Lower lobe of right lung (tissue), 2 donors: ENCODE results near the gene PRPF4. TPM values are rescaled to one million over a fixed set of nuclear protein-coding genes. Genes with fewer than 3 reads are reported as not detected.
"Not testable (repeated sequence)": the region's sequence is repeated elsewhere in the genome, so short reads cannot be mapped to it uniquely, and the experiment has no call there.

ENCODE experiments used
- ATAC-seq, 2 donors: fragments of 200-7000 bp; cut with Tn5 transposase; one replicate each; pipeline ENCODE4 v1.9.1; 2020 to 2022; ENCODE audit warnings: mild to moderate bottlenecking in 2 of 2, moderate library complexity in 2 of 2
- DNase-seq: peaks from one replicate; pipeline ENCODE4 v3.0.0-alpha.2; 2020
- H3K27ac ChIP-seq: fragments of 200-600 bp; one replicate; pipeline ENCODE4 v1.8.0; 2022
- H3K27me3 ChIP-seq: fragments of 200-600 bp; one replicate; pipeline ENCODE4 v1.8.0; 2022; ENCODE audit warnings: low read depth
- H3K36me3 ChIP-seq: fragments of 200-600 bp; one replicate; pipeline ENCODE4 v1.8.0; 2022; ENCODE audit warnings: mild to moderate bottlenecking
- H3K4me1 ChIP-seq: fragments of 200-600 bp; one replicate; pipeline ENCODE4 v1.8.0; 2022
- H3K4me3 ChIP-seq: fragments of 200-600 bp; one replicate; pipeline ENCODE4 v1.8.0; 2022; ENCODE audit warnings: mild to moderate bottlenecking
- H3K9me3 ChIP-seq: fragments of 200-600 bp; one replicate; pipeline ENCODE4 v1.8.0; 2022
- intact Hi-C: fragments of 100-400 bp; cut with DNase I; formaldehyde crosslinking; loops from one replicate; pipeline ENCODE4 v1.11.0; 2022
- long read RNA-seq: library from polyadenylated mRNA; unstranded; transcript quantifications from one replicate; pipeline ENCODE4 v2.0.0, GENCODE V29; 2021
- total RNA-seq: library from RNA; stranded (reverse); fragmentation: NEBNext Ultra II Directional; extraction: Animal tissue kit (Norgen Biotek cat#: 25700); gene quantifications from one replicate; pipeline ENCODE4 v1.2.1, GENCODE V29; 2021
- TF ChIP-seq, protein P1 (sequence below): fragments of 200-600 bp; IDR thresholded peaks from one replicate; pipeline ENCODE4 v1.8.0; 2022; ENCODE audit warnings: antibody characterized with exemption, mild to moderate bottlenecking
- donor health status: DM: no; HTN: yes; CAD: no; lungs with severe emphysema.

PRPF4 gene
- 12.6 TPM for total RNA-seq
- long read RNA-seq, transcript PRPF4-202 (14 exons, 3,212 nt) = major isoform, 10 of 18 reads
- long read RNA-seq, transcript PRPF4-201 (14 exons, 2,787 nt) = minor isoform, 5 of 18 reads
- long read RNA-seq, partial matches to known transcripts = 1 of 18 reads
- long read RNA-seq, other reads (novel, unspliced or antisense) = 2 of 18 reads

DNA sequence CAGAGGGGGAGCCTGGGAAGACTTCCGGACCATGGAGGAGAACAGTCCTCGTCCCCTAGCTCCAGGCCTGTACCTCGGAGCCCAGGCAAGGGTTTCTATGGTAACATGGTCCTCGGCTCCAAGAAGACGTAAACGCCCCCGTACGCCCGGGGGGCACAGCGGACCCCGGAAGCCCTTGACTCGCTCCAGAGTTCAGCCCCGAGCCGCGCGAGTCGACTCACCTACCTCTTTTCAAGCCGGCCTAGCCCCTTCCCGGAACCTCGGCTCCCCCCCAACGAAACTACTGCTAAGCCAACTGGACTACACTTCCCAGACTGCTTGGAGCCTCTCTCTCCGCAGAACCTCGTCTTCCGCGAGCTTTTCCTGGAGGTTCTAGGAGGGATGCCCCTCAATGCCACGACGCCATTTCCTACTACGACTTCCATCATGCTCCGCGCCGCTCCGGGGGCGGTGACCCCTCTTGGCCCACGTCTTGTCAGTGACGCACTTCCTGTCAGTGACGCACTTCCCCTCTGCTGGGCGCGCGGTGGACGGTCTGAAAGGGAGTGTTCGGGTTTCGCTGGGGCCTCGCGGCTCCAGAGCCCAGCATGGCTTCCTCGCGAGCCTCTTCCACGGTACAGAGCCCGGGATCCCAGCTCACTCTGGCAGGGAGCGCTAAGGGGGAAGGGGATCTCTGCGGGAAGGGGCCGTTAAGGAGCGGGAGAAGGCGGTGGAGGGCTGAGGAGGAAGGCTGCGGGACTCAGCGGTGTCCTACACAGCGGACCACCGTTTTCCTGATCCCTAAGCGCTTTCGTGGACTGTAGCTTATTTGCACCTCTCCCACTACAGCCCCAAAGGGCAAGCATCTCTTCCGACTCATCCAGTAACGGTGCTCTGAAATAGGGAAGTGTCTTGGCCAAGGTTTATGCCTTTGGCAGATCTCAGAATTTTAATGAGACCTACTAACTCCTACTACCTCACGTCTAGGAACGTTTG, at the start of gene PRPF4, which contains the start of gene CDC26:
TSS of gene PRPF4 (plus strand) at position 502 of the 975 bp plus-strand sequence. CDS start at position 588, 86 bp downstream.
TSS of gene CDC26 (minus strand) at position 416 of the 975 bp plus-strand sequence. CDS start 3,065 bp downstream, outside the sequence.
- Histone ChIP-seq H3K27ac (peak within 1 kb of the TSS; percentile 97), H3K36me3 (peaks cover 68% of the 10 kb centered on the region), H3K4me1 (peaks cover 24% of the 10 kb centered on the region), H3K27me3 (no peaks in the 10 kb centered on the region), H3K4me3 (peak within 1 kb of the TSS; percentile 91), H3K9me3 (no peaks in the 10 kb centered on the region)
- intact Hi-C loops = no loop called here
- peak; percentile 97 for DNase-seq
- TF ChIP-seq, protein P1, sequence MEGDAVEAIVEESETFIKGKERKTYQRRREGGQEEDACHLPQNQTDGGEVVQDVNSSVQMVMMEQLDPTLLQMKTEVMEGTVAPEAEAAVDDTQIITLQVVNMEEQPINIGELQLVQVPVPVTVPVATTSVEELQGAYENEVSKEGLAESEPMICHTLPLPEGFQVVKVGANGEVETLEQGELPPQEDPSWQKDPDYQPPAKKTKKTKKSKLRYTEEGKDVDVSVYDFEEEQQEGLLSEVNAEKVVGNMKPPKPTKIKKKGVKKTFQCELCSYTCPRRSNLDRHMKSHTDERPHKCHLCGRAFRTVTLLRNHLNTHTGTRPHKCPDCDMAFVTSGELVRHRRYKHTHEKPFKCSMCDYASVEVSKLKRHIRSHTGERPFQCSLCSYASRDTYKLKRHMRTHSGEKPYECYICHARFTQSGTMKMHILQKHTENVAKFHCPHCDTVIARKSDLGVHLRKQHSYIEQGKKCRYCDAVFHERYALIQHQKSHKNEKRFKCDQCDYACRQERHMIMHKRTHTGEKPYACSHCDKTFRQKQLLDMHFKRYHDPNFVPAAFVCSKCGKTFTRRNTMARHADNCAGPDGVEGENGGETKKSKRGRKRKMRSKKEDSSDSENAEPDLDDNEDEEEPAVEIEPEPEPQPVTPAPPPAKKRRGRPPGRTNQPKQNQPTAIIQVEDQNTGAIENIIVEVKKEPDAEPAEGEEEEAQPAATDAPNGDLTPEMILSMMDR = no peak
- ATAC-seq = peak; percentile 98

DNA sequence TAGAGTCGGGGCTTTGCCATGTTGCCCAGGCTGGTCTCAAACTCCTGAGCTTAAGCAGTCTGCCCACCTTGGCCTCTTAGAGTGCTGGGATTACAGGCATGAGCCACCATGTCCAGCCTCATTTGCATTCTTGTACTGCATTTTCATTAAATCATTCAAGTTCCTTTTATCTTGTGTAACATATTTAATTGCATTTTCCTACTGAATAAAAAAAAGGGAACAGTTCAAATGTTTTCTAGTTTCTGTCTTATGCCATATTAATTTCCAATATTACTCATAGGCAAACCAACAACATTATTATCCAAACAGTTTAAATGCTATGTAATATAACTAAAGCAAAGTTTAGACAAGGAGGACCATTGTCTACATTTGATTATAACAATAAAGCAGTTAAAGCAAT, 48.0 kb upstream of the PRPF4 start:
- H3K27me3 ChIP-seq = no peaks in the 10 kb centered on the region
- no peak overlapping the region for H3K27ac ChIP-seq
- peaks cover 7% of the 10 kb centered on the region for H3K36me3 ChIP-seq
- intact Hi-C loops = no loop called here
- TF ChIP-seq, protein P1 = no peak
- DNase-seq (no peak), ATAC-seq (no peak)
- H3K4me3 ChIP-seq = no peak overlapping the region
- peaks cover 41% of the 10 kb centered on the region for H3K4me1 ChIP-seq
- H3K9me3 ChIP-seq = no peaks in the 10 kb centered on the region

DNA sequence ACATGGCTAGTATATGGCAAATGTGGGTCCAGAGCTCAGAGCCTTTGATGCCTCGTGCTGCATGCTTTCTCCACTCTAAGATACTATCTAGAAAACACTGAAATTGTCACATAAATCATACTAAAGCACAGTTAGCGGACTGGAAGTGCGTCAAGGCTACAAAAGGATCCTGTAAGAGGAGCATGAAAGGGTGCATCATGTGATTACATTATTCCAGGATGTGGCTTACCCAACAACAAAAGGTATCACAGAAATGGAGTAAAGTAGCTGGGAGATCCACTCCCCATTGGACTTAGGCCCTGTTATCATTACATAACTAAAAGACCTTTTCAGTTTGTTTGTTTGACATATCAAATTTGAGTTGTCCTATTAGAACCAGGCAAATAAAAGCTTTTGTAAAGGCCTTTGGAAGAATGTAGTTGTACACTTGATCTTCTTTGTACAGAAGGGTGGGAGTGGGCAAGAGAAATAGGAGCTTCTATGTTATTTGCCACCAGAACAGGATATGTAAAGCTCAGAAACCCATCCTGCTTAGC, 47.3 kb upstream of the PRPF4 start:
- peaks cover 7% of the 10 kb centered on the region for H3K36me3 ChIP-seq
- H3K4me1 ChIP-seq = peaks cover 41% of the 10 kb centered on the region
- TF ChIP-seq, protein P1 = no peak
- no peak overlapping the region for H3K27ac ChIP-seq
- H3K4me3 ChIP-seq = no peak overlapping the region
- H3K27me3 ChIP-seq = no peaks in the 10 kb centered on the region
- H3K9me3 ChIP-seq = no peaks in the 10 kb centered on the region
- DNase-seq (no peak), ATAC-seq (no peak)
- intact Hi-C loops = no loop called here

DNA sequence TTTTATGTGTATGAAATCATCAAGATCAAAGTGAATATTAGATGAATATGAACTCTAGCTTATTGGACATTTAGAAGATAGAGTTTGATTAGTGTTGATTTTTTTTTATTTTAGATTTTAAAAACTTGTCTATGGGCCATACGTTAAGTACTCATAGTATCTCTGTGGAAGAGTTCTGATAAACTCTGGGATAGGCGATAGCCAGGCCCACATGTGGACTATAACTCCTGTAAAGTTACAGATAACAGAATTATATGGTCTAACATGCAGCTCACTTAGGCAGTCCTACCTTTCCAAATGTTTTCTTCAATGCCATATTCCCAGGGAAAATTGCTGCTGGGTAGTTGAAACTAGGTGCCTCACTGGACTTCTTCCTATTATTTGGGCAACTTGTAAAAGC, 43.8 kb upstream of the PRPF4 start:
- H3K27me3 ChIP-seq = no peaks in the 10 kb centered on the region
- intact Hi-C loops = no loop called here
- no peaks in the 10 kb centered on the region for H3K36me3 ChIP-seq
- H3K4me3 ChIP-seq = no peak overlapping the region
- no peaks in the 10 kb centered on the region for H3K9me3 ChIP-seq
- peak overlapping the region; percentile 81 for H3K27ac ChIP-seq
- TF ChIP-seq, protein P1 = no peak
- H3K4me1 ChIP-seq = peaks cover 33% of the 10 kb centered on the region
- ATAC-seq (no peak), DNase-seq (no peak)

DNA sequence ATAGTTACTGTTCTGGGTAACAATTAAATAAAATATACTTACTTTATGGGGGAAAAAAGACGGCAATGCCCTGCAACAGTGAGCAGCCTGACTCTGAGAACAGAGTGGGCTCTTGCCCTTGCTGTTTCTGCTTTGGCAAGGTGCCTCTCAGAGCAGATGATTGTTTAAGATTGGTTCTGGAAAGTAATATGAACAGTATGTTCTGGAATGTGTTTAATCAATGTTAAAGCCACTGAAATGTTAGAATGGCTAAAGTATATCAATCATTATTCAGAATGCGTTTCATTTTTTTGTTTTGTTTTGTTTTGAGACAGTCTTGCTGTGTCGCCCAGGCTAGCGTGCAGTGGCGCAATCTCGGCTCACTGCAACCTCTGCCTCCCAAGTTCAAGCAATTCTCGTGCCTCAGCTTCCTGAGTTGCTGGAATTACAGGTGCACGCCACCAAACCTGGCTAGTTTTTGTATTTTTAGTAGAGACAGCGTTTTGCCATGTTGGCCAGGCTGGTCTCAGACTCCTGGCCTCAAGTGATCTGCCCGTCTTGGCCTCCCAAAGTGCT, 39.7 kb upstream of the PRPF4 start:
- H3K36me3 ChIP-seq, H3K4me3 ChIP-seq, H3K9me3 ChIP-seq, intact Hi-C loops, ATAC-seq, H3K27ac ChIP-seq, H3K27me3 ChIP-seq: not testable (repeated sequence)
- peaks cover 35% of the 10 kb centered on the region for H3K4me1 ChIP-seq
- peak; percentile 54 for DNase-seq
